Measurements from ENCODE around the gene CCL1.

DNA sequence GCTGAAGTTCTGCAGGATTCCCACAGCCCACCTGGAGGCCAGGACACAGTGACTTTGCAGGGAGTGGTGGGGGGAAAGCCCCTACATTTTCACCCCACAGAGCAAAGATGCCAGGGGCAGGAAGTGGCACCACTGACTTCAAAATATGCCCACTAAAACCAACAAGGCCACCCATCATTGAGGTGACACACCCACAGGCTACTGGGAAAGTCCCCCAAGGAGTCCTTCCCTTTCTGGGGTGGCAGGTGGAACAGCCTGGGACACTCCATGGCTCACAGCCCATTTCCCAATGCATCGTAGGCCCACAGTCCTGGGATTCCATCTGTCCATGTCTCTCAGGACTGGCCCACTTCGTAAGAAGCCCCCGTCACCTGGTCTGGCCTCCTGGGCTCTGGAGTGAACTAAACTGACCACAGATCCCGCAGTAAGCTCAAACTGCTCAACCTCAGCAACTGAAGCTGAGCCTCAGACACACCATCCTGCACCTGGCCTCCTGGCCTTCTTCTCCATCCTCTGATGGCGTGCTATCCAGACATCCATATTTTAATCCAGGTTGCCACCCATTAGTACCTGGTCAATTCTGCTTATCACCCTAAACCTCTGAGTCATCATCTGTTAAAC, 7.5 kb upstream of the CCL1 start:
- TF ChIP-seq POLR2A (IDR thresholded peaks at IDR 0.05; ENCODE audit: low read depth, low read length) (no peak), TAF1 (IDR thresholded peaks at IDR 0.05; ENCODE audit: borderline replicate concordance, low read depth, low read length) (no peak), POLR2AphosphoS5 (IDR thresholded peaks at IDR 0.05; ENCODE audit: low read depth, low read length) (no peak)

All from GM12892 (cell line).